Measurements from ENCODE around the gene NKD1.

Gene NKD1

DNA sequence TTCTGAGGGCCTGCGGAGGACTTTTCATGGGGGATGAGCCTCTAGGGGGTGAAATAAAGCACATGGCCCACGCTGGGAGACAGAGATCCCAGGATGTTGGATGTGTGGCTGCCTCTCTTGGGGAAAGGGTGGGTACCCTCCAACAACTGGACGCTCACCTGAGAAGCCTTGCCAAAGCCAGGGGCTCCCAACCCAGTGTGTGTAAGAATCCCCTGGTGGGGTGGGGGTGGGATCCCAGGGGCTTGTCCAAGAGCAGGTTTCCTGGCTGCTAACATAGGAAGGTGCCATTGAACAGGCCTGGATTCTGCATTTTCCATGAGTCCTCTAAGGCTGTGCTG lies 132.3 kb downstream of the NKD1 start:
- no peak for DNase-seq

DNA sequence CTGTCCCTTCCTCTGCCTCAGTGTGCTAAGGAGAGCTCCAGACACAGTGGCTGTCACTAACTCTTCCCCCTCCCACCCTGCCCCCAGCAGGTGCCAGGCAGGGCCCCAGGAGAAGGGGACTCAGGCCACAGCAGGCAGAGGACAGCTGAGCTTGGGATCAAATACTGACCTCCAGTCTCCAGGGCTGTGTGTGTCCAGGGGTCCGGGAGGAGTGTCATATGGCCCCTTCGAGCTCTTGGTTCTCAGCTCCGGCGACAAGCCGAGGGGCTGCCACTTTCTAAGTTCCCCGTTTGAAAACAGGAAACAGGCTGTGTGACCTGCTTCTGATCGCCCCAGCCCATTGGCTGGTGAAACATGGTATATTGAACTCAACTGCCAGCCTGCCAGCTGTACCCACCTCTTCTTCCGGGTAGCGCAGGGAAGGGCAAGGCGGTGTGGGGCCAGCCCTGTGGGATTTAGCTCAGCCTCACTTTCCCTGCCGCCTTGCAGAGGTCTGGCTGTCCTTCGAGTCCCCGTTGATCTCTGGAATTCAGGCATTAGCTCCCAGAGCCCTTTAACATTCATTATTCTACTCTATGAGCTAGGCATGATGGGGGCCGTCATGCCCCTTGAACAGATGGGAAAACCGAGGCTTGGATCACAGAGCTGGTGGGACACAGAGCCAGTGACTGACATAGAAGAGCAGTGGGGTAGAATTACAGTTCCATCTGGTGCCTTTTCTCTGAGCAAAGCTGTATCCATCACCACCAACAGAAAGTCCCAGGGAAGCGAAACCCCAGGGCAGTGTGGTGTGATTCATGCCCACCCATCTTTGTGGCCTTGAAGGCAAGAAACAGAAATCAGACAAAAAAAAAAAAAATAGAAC lies 133.1 kb downstream of the NKD1 start, which contains the start of gene SNX20:
TSS of gene SNX20 (minus strand) at position 292 of the 865 bp plus-strand sequence. CDS start 3,786 bp downstream, outside the sequence.
- no peak for DNase-seq

DNA sequence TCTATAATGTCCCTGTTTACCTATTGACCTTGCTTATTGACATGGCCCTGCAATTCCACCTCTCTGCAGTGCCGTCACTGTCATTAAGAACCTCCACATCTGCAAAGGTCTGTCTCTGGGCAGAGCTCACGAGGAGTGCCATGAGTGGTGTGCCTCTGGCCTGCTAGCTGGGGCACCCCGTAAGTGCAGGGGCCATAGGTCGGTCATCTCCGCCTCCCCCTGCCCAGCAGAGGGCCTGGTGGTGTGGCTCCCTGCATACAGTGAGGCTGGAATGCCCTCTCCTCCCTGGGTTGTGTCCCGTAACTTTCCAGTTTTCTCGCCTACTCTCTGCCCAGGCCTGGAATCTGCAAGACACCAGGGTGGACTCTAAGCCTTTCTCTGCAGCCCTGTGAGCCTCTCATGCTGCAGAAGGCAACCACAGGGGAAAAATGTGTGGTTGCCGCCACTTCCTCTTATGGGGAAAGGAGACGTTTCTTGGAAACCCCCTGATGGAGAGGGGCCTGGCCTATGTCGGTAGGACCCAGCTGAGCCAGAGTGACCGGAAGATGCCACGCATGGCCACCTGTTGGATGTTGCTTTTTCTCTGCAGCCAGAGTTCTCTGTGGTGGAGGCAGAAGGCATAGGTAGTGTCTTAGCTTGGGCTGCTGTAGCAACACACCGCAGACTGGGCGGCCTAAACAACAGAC lies 135.6 kb downstream of the NKD1 start:
- DNase-seq = no peak

DNA sequence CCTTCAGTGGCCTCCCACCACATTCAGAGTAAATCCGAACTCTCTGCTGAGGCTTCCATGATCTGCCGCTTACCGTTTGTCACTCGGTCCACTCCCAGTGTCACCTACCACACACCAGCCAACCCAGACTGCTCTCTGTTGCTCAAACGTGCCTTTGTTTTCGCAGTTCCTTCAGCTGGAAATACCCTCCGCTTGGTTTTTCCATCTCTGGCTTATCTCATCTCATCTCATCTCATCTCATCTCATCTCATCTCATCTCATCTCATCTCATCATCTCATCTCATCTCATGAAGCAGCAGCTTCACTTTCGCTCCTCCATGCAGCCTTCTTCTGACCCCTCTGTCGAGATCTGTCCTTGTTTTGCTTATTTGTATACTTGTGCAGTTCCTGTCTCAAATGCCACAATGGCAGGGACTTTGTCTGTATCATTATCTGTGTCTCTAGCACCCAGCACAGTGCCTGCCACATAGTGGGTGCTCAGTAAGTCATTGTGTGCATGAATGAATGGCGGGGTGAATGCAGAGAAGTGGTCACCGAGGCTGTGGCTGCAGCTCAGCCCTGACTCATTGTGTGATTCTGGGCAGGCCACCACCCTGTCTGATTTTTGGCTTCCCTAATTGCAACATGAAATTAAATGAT lies 136.7 kb downstream of the NKD1 start:
- no peak for DNase-seq

DNA sequence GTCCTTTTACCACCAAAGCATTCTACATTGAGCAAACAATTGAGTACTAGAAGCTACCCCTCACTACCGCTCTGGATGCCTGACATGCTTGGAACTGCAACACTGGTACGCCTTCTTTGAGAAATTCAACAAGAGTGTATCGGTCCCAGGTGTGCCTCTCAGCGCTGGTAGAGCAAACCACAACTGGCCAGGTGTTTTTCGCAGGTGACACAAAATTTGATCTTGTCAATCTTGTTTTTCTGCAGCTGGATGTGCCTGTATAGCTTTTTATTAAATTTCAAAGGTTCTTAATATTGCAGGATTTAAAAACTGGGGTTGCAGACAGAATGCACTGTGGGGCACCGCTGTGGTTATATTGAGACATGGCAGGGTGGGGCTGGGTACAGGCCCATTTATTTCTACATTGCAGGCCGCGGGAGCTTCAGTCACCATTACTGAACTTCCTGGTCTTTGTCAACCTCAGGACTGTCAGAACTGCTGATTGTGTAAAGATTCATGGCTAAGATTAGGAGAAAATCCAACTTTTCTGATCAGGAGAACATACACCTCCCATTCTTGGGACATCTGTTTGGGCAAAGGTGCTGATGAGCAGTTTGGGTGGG lies 137.4 kb downstream of the NKD1 start:
- no peak for DNase-seq

DNA sequence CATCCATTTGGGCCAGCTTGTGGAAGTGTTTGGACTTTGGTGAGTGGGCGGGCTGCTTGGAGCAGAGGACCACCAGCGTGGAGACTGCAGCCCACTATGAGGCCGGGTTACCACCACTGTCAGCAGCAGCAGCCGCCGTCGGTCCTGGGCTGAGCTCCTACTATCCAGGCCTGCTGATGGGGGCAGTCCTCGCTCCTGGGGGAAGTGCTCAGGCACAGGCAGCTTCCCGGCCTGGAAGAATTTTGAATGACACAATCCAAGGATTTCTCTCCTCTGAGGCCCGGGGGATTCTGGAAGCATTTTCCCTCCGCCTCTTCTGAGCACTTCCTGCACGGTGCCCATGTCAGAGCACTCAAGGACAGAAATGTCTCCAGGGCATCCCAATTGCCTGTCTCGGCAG lies 139.9 kb downstream of the NKD1 start:
- no peak for DNase-seq

DNA sequence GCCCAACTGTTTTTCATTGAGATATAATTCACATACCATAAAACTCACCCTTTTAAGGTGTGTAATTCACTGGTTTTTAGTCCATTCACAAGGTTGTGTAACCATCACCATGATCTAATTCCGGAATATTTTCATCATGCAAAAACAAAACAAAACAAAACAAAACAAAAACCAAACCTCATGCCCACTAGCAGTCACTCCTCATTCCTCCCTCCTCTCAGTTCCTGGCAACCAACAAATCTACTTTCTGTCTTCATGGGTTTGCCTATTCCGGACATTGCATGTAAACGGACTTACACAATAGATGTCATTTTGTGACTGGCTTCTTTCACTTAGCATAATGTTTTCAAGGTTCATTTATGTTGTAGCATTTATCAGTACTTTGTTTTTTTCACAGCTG lies 140.7 kb downstream of the NKD1 start:
- DNase-seq = no peak

DNA sequence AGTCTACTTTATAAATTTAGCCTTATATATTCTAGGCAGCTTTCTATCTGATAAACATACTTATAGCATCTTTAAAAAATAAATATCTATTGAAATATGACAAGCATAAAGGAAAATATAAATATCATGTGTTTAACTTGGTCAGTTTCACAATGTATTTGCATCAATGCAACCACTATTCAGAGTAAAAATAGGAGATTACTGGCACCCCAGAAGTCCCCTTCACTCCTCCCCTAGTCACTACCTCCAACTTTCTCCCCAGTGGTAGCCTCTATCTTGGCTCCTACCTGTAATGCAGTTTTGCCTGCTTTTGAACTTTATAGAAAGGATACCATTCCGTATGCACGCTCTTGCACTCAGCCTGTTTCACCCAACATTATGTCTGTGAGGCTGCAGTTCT lies 142.0 kb downstream of the NKD1 start:
- DNase-seq = no peak

DNA sequence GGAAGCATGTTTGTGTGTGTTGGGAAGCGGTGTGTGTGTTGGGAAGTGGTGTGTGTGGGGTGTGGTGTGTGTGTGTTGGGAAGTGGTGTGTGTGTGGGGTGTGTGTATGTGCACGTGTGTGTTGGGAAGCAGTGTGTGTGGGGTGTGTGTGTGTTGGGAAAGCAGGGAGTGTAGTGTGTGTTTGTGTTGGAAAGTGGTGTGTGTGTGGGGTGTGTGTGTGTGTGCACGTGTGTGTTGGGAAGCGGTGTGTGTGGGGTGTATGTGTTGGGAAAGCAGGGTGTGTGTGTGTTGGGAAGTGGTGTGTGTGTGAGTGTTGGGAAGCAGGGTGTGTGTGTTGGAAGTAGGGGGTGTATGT lies 144.4 kb downstream of the NKD1 start:
- no peak for DNase-seq

DNA sequence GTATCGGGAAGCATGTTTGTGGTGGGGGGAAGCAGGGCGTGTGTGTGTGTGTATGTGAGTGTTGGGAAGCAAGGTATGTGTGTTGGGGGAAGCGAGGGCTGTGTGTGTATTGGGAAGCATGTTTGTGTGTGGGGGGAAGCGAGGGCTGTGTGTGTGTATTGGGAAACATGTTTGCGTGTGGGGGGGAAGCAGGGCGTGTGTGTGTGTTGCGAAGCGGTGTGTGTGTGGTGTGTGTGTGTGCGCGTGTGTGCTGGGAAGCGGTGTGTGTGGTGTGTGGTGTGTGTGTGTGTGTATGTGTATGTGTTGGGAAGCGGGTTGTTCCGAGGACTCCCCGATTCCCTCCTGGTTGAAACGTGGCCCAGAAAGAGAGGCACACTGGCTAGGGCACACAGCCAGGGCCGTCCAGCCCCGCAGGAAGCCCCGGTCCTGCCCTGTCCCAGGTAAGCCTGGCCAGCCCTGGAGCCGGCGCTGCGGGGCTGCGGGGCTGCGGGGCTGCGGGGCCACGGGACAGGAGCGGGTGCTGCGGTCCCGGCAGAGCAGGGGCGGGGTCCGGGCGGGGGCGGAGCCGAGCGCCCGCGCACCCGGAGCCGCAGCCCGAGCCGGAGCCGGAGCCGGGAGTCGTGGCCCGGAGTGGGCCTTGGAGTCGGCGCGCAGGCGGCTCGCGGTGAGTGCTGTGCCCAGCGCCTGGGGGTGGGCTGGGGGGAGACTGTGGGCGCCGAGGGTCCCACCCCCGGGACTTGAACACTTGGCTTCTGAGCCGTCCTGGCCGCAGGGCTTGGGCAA lies 145.0 kb downstream of the NKD1 start, which contains the start of gene NOD2:
TSS of gene NOD2 (plus strand) at position 608 of the 783 bp plus-strand sequence. CDS start 5,890 bp downstream, outside the sequence.
- no peak for DNase-seq

DNA sequence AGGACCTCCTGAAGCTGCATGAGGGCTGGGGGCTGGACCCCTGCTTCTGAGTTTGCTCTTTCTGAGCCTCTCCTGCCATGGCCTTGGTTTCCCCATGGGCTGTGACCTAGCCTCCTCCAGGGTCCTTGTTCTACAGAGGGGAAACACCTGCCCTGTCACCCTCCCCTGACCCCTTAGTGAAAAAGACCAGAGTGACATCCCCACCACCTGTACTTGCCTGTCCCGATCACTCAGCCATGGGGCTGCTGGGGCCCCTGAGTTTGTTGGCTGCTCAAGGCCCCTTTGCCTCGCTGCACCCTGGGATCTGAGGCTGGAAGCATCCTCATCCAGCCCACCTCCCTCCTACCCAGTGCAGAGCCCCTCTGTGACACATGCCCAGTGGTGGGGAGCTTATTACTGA lies 146.0 kb downstream of the NKD1 start:
- DNase-seq = no peak

DNA sequence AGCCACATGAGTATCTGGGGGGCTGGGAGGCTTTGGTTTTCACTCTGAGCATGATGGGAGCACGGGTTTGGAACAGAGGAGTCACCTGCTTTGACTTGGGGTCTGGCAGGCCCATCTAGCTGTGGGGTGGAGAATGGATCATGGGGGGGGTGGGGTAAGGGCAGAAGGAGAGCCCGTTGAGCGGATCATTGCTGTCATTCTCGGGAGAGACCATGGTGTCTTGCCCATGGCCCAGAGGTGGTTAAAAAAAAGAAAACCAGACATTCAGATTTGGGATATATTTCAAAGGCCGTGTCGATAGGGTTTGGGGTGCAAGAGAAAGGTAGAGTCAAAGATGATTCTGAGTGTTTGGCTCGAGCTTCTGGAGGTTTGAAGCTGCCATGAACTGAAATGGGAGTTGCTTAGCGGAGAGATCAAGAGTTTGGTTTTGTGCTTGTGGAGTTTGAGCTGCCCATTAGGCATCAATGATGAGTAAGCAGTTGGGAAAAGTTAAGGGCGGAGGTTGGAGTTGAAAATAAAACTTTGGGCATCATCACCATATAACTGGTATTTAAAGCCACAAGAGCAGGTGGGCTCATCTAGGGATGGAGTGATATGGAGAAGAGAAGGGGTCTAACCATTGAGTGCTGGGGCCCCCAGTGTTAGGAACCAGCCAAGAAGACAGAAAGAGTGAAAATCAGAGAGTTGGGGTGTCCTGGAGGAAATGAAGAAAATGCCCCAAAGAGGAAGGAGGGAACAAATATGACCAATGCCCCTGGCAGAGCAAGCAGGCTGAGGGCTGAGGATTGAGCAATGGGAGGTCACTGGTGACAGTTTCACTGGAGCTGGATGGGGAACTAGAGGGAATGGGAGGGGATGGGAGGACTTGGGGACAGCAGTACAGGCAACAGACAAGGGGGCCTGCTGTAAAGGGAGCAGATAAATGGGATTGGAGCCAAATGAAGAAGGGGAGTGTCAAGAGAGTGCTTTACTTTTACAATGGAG lies 147.1 kb downstream of the NKD1 start:
- no peak for DNase-seq

DNA sequence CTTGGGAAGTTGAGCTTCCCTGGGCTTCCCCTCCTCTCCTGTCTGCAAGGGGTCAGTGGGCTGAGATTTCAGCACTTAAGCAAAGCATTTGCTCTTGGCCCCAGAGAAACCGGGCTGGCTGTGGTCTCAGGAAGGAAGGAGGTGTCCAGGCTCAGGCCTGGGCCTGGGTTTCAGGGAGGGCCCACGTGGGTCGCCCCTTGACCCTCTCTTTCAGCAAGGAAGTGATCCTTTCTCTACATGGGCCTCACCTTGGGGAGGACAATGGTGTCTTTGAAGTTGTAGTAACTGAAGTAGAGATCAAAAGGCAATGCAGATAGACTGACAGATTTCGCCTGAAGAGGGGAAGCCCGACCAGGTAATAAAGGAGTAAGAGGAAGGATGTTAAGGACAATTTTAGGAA lies 147.9 kb downstream of the NKD1 start:
- no peak for DNase-seq

DNA sequence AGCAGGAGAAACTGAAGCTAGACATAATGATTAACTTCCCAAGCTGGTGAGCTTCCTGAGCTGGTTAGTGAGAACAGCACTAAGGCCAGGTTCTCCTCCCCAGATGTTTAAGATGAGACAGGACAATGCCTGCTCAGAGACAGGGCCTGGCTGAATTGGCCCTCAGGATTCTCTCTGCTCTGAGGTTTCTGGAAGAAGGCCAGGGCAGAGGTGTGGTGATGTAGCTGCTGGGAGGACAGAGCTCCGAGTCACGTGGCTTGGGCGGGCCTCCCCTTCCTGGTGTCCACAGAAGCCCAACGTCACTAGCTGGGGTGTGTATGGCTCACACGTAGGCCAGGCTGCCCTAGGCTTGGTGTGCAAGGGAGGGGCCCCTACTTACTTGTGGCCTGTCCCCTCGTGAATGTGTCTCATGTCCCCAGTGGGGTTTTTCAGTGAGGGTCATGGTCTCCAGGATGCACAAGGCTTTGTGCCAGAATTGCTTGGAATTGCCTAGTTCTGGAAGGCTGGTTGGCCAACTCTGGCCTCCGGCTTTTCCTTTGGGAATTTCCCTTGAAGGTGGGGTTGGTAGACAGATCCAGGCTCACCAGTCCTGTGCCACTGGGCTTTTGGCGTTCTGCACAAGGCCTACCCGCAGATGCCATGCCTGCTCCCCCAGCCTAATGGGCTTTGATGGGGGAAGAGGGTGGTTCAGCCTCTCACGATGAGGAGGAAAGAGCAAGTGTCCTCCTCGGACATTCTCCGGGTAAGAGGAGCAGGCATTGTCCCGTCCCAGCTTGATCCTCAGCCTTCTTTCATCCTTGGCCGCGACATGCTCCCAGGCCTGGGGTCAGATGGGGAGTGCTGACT lies 148.6 kb downstream of the NKD1 start:
- DNase-seq = no peak

DNA sequence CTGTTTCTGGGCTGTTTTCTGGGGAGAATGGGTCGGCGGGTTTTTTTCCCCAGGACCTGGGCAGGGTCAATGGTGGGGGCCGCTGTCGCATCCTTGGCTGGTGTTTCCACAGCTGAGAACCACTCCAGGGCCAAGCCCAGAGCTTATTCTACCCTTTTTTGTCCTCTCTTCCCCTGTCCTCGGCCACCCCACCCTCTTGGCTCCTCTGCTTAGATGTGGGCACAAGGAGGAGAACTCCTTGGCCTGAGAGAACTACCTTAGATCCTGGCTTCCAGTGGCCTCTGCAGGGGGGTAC lies 149.2 kb downstream of the NKD1 start:
- no peak for DNase-seq

DNA sequence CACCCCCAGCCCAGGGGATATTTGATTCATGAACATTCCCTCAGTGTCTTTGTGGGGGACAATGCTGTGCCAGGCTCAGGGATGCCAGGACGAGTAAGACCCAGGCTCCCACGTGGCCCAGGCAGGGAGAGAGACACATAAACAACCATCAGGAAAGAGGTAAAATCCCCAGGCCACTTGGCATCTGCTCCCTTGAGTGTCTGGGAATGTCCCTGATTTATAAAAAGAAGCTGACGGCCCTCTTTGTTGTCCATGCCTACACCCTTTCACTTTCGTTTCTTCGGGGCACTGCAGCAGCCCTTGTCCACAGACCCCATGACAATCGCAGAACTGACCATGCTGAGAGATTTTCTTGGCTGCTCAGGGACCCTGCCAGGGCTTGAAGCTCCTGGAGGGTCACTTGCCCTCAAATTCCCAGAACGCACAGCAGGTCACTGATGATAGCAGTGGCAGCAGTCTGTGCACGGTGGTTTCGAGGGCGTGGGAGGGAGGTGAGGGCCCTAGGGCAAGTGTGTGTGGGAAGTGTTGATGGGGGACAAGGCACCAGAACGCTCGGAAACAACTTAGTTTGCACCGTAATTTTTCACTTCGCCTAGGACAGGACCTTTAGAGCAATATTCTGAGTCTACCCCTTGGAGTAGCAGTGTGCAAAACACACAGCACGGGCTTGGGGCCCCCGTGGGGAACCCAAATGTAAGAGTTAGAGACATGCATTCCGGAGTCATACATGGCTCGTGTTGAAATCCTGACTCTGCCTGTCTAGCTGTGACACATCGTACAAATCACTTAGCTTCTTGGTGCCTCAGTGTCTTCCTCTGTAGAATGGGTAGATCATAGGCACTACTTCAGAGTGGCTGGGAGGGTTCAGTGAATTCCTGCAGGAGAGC lies 149.9 kb downstream of the NKD1 start:
- no peak for DNase-seq
